ENCODE data around the gene NLRP9.

DNA sequence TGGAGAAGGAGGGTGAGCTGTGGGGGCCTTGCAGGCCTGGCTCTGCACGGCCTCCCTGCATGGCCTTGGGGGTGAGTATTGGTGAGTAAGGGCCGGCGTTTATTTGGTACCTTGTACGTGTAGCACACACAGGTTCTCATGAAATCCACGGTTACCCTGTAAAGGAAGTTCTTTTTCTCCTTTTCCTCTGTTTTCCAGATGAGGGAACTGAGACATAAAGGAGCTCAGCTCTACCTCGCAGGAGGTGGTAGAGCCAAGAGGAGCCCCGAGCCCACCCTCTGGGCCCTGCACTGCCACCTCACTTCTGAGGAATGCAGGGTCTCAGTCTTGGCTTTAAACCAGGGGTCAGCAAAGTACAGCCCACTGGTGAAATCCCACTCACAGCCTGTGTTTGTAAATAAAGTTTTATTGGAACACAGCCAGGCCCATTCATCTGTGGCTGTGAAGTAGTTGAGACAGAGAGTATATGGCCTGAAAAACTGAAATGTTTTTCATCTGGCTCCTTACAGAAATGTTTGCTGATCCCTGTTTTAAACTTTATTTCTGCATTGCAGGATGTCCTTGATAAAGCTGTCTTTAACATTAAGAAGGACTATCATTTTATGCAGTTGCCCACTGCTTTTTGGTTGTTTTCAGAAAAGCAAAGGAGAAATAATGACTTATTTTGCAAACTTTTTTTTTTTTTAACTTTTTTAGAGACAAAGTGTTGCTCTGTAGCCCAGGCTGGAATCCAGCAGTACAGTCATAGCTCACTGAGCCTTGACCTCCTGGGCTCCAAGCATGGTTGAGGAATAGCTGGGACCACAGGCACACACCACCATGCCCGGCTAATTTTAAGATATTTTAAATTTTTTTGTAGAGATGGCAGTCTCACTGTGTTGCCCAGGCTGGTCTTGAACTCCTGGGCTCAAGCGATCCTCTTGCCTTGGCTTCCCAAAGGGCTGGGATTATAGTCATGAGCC lies 56.8 kb downstream of the NLRP9 start:
- TF ChIP-seq, protein P1, sequence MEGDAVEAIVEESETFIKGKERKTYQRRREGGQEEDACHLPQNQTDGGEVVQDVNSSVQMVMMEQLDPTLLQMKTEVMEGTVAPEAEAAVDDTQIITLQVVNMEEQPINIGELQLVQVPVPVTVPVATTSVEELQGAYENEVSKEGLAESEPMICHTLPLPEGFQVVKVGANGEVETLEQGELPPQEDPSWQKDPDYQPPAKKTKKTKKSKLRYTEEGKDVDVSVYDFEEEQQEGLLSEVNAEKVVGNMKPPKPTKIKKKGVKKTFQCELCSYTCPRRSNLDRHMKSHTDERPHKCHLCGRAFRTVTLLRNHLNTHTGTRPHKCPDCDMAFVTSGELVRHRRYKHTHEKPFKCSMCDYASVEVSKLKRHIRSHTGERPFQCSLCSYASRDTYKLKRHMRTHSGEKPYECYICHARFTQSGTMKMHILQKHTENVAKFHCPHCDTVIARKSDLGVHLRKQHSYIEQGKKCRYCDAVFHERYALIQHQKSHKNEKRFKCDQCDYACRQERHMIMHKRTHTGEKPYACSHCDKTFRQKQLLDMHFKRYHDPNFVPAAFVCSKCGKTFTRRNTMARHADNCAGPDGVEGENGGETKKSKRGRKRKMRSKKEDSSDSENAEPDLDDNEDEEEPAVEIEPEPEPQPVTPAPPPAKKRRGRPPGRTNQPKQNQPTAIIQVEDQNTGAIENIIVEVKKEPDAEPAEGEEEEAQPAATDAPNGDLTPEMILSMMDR (conservative IDR thresholded peaks at IDR 0.05): no peak
- TF ChIP-seq EZH2 (IDR thresholded peaks at IDR 0.05; ENCODE audit: low read depth): no peak

Data from PC-9 (cell line).